SK-N-DZ (cell line): ENCODE results near the gene SPATA24.
"Not testable (repeated sequence)": the region's sequence is repeated elsewhere in the genome, so short reads cannot be mapped to it uniquely, and the experiment has no call there.

Source experiments
- DNase-seq: peaks from one replicate; pipeline ENCODE4 v3.0.0-alpha.2; 2015; ENCODE audit warnings: low spot score

Gene SPATA24

DNA sequence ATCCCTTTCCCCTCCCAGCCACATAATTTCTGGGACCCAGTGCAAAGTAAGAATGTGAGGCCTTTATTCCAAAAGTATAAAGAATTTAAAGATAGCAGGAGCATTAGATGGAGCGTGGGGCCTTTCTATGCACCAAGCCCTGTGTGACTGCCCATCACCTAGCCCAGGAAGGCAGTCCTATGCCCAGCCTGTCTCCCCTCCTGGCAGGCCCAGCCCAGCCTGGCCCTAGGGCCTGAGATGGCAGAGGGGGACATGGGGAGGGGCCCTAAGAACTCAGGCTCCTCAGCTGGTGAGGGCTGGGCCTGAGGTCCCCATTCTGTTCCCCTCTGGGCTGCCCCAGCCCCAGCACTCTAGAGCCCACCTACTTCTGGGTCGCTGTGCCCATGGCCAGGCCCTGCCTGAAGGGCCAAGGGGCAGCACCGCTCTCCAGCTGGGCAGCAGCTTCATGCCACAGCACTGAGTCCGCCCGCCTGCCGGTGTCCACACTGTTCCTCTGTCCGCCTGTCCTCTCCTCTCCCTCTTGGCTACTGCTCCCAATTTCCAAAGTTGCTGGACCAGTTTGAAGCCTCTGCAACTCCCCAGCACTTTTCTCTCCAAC, 19.8 kb downstream of the SPATA24 start:
- no peak for DNase-seq

- no peak for DNase-seq
Observed at GRCh38 chr5:139383275-139383992, 20.5 kb downstream of the SPATA24 start, which contains the start of gene SLC23A1. Gene SLC23A1, minus strand, starts transcription at chr5:139383297. Its CDS starts 44 bp downstream, at chr5:139383253.

GRCh38 chr5:139382807-139383206, 21.1 kb downstream of the SPATA24 start:
- DNase-seq = no peak

GRCh38 chr5:139381837-139382761, 21.8 kb downstream of the SPATA24 start:
- no peak for DNase-seq

DNA sequence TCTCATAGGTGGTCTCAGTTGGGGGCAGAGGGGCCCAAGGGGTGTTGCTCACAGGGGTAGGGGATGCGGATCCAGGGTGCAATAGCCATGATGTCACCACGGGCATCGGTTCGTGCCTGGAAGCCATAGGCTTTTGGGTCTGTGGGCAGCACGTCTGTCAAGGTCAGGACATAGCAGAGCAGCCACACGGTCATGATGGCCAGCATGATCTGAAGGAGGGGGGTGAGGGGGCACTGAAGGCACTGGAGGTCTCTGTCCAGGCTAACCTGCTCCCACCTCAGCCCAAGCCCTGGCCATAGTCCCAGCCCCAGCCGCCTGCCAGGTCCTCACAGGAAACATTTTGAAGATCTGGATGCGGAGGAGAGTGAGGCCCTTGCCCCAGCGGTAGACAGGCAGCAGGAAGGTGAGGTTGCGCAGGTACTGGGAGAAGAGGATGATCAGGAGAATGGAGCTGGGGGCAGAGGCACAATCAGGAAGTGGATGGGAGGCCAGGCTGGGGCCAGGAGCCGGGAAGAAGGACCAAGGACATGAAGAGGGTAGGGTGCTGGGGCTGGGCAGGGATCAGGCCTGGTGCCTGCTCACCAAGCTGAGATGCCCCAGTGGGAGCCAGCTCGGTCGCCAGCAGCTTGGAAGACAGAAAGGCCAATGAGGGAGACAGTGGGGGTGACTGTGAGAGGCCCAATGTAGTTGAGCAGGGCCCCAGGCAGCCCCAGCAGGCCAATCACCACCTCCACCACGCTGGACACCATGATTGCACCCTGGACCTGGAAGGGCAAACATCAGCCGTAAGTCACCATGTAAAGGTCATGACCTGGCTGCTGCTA, 24.1 kb downstream of the SPATA24 start:
- DNase-seq = no peak

- no peak for DNase-seq
Observed at GRCh38 chr5:139378941-139379361, 24.9 kb downstream of the SPATA24 start.

DNA sequence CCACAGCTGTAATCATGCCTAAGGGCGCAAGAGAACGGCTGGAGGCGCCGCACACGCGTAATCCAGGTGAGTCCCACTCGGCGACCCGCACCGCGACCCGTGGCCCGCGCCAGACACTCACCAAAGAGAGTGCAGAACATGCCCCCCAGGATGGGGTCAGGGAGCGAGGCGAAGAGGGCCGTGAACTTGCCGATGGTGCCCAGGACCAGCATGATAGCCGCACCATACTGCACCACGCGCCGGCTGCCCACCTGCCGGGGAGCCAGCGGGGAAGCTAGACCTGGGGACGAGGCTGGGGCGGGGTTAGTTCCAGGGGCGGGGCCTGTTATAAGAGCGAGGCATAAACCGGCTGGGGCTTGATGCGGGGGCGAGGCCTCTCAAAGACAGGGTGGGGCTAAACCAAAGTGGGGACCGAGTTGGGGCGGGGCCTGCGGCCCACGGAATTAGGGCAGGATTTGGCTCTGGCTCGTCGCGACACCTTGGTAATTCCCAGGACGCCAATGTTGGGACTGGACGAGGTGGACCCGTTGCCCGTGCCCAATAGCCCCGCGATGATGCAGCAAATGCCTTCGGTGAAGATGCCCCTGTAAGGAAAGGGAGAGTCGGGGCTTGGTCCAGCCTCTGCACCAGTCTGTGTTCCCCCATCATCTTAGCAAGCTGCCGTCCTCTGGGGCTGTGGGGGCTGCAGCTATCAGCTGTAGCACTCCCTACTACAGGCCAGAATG, 25.6 kb downstream of the SPATA24 start:
- DNase-seq = no peak

GRCh38 chr5:139377226-139377625, 26.7 kb downstream of the SPATA24 start:
- no peak for DNase-seq

GRCh38 chr5:139376364-139376763, 27.5 kb downstream of the SPATA24 start:
- DNase-seq = no peak

DNA sequence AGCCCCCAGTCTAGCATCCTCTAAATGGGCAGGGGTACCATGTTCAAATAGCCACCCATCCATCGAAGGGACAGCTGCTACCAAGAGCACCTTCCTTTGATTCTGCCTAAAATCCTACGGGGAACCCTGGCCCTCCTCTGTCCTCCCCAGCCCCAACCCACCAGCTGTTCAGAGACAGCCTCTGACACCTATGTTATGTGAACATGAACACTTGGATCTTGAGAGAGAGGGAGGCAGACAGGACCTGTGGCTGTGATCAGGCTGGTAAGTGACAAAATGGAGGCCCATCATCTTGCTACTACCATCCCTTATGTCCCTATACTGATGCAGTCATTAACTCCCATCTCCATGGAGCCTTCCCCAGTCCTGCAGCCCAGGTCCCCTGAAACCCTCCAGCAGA, 29.0 kb downstream of the SPATA24 start:
- no peak for DNase-seq

- no peak for DNase-seq
Observed at GRCh38 chr5:139371482-139372435, 32.1 kb downstream of the SPATA24 start.

DNA sequence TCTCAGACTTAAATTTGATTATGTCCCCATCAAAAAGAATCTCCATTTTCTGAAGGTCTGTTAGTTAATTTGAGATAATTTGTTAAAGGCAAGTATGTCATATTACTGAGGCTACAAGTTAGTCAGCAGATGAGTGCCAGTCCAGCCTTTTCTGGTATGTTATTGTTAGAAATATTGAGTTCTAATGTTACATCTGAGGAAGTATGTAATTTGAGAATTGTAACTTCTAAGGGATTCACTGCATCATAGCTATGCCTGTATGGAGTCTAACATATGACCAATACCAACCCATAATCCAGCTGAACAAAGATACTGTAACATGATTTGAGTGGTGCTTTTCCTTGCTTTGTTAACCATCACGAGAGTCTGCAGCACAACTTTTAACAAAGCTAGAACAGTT, 34.7 kb downstream of the SPATA24 start:
- no peak for DNase-seq

DNA sequence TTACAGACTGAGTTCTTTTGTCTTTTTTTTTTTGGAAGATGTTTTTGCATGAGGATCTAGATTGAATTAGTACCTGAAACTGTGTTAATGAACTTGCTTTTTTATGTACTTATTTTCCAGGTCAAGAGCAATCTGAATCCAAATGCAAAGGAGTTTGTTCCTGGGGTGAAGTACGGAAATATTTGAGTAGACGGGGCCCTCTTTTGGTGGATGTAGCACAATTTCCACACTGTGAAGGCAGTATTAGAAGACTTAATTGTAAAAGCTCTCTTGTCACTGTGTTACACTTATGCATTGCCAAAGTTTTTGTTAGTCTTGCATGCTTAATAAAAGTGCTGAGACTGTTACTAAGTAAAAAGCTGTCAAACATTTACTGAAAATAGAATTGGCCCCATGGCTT, 35.3 kb downstream of the SPATA24 start:
- DNase-seq = no peak

GRCh38 chr5:139364466-139364865, 39.4 kb downstream of the SPATA24 start:
- DNase-seq = no peak

GRCh38 chr5:139363937-139364336, 40.0 kb downstream of the SPATA24 start:
- DNase-seq = no peak

GRCh38 chr5:139361835-139362429, 42.0 kb downstream of the SPATA24 start:
- no peak for DNase-seq

- DNase-seq = no peak
Observed at GRCh38 chr5:139360384-139360783, 43.5 kb downstream of the SPATA24 start.

DNA sequence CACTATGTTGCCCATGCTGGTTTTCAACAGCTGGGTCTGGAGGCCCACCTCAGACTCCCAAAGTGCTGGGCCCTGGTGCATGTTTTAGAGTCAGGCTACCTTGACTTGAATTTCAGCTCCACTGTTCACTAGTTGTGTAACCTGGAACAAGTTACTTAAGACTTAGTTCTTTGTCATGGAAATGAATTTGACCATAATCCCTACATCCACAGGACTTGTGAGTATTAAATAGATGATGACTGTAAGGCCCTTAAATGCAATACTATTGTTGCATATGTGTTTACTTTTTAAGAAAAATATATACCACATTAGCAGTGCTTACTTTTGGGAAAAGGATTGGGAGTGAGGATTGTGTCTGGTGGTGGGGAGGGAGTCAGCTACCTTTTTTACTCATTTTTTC, 45.8 kb downstream of the SPATA24 start:
- no peak for DNase-seq

GRCh38 chr5:139355900-139356299, 48.0 kb downstream of the SPATA24 start:
- not testable (repeated sequence) for DNase-seq
